Activated CD8-positive, alpha-beta memory T cell treated with anti-CD3 and anti-CD28 coated beads for 48 hours (primary cell): Measurements from ENCODE around the gene SLC7A1.
"Not testable (repeated sequence)": the region's sequence is repeated elsewhere in the genome, so short reads cannot be mapped to it uniquely, and the experiment has no call there.

ENCODE experiments used
- DNase-seq, 3 experiments: peaks; one replicate each; pipeline ENCODE4 v3.0.0-alpha.2; 2020; ENCODE audit warnings: low read depth in 2 of 3, low spot score in 2 of 3

SLC7A1 gene

GRCh38 chr13:29595380-29596063 lies at the start of gene SLC7A1:
Gene SLC7A1, minus strand, starts transcription at chr13:29595688. Its CDS starts 59,500 bp downstream, at chr13:29536188.
- peak; percentile 58 to 86 (median 68) for DNase-seq

- DNase-seq = no peak
Observed at GRCh38 chr13:29640665-29641064, 45.2 kb upstream of the SLC7A1 start.

DNA sequence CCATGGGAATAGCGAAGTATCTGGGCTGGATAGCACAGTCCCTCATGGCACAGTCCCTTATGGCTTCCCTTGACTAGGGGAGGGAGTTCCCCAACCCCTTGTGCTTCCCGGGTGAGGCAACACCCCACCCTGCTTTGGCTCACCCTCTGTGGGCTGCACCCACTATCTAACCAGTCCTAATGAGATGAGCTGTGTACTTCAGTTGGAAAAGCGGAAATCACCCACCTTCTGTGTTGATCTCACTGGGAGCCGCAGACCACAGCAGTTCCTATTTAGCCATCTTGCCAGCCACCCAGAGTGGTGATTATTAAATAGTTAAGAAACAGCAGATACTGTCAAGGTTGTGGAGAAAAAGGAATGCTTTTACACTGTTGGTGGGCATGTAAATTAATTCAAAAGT lies 41.3 kb upstream of the SLC7A1 start:
- DNase-seq = not testable (repeated sequence)

- DNase-seq = no peak
Observed at GRCh38 chr13:29624997-29625396, 29.5 kb upstream of the SLC7A1 start.

- DNase-seq = no peak
Observed at GRCh38 chr13:29621841-29622240, 26.4 kb upstream of the SLC7A1 start.

- DNase-seq = no peak
Observed at GRCh38 chr13:29621051-29621800, 25.7 kb upstream of the SLC7A1 start.

GRCh38 chr13:29619995-29620394 lies 24.5 kb upstream of the SLC7A1 start:
- no peak for DNase-seq

- no peak for DNase-seq
Observed at GRCh38 chr13:29613101-29613500, 17.6 kb upstream of the SLC7A1 start.

GRCh38 chr13:29607465-29607864 lies 12.0 kb upstream of the SLC7A1 start:
- DNase-seq = no peak

- DNase-seq = no peak
Observed at GRCh38 chr13:29605860-29606526, 10.5 kb upstream of the SLC7A1 start.

DNA sequence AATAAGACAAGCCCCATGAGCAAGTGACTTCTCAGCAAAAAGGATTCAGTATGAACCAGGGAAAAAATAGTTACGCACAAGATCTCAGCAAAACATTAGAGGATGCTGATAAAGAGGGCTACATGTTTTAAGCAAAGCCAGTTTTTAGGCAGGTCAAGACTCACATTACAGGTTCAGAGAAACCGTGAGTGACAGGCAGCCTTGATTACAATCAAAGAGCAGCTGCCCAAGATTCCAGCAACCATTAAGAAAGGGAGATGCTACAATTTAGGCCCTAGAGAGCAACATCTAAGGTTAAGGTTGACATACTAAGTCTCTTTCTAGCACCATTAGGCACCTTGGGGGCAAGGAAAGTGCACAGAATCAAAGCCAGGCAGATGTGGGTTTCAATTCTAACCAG lies 2.8 kb upstream of the SLC7A1 start:
- DNase-seq = no peak

GRCh38 chr13:29597706-29598105 lies 2.2 kb upstream of the SLC7A1 start:
- DNase-seq = no peak

GRCh38 chr13:29597246-29597645 lies 1.8 kb upstream of the SLC7A1 start:
- DNase-seq = no peak

- no peak for DNase-seq
Observed at GRCh38 chr13:29596064-29596418, 553 bp upstream of the SLC7A1 start.

DNA sequence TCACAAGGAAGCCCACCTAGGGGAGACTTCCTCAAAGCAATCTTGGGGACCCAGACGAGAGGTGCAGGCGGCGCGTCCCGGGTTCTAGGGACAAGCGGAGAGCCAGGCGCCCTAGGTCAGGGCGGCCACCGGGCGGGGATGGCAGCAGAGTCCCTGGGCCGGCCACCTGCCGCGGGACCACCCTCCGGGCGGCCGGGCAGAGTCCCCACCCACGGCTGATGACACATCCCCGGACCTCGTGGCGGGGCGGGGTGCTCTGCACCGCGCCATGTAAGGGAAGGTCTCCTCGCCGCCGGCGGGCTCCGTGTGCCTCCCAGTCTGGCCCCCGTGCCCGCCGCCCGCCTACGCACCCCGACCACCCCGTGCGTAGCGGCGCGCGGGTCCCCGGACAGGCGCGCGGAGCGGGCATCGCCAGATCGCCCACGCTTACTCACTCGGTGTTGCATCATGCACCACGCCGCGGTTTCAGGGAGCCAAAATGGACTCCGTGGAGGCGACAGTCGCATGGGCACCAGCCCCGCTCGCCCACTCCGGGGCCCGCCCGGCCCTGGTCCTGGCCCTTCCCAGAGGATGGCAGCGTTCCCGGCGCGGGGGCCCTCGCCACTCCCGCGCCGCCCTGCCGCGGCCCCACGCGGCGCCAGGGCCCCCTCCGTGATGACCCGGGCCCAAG lies 643 bp downstream of the SLC7A1 start:
- peak; percentile 48 to 73 (median 70) for DNase-seq

- peak in 1 of 3 experiments; percentile 18 for DNase-seq
Observed at GRCh38 chr13:29594303-29594709, 1.2 kb downstream of the SLC7A1 start.

- DNase-seq = no peak
Observed at GRCh38 chr13:29593605-29594297, 1.7 kb downstream of the SLC7A1 start.

- DNase-seq = no peak
Observed at GRCh38 chr13:29591310-29591709, 4.2 kb downstream of the SLC7A1 start.

DNA sequence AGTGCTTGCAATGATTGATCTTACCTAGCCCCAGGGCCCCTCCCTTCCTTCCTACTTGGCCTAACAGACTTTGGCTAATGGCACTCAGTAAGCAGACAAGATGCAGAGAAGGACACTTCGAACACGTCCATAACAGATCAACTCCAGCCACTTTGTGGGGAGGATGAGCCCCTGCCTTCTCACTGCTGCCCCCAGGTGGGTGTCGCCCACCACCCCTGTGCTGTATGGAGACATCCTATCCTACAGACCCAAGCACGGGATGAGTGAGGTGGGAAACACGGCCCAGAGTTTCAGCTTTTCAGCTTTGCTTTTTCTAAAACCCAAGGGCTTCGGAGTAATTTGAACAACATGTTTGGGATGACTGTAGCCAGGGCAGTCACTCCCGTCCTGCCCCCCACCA lies 5.5 kb downstream of the SLC7A1 start:
- no peak for DNase-seq

- no peak for DNase-seq
Observed at GRCh38 chr13:29589234-29589633, 6.3 kb downstream of the SLC7A1 start.

GRCh38 chr13:29587645-29588044 lies 7.8 kb downstream of the SLC7A1 start:
- no peak for DNase-seq
